Peyer's patch (tissue), 4 donors: ENCODE measurements around the gene GBP6.

ENCODE experiments used
- POLR2A ChIP-seq, 2 donors: fragments of 450-650 bp; IDR thresholded peaks; one replicate each; pipeline ENCODE4 v1.5.1; 2017; ENCODE audit warnings: antibody characterized with exemption in 2 of 2, mild to moderate bottlenecking in 2 of 2, moderate library complexity in 2 of 2
- TF ChIP-seq, protein P1 (sequence below), 6 experiments: fragments of 450-650 bp in 4 of 6; fragments of 200-600 bp in 2 of 6; sonication (generic) in 1 of 6; IDR thresholded peaks; one replicate each; pipeline ENCODE4 v1.5.1; 2017 to 2019; ENCODE audit warnings: antibody characterized with exemption in 6 of 6, mild to moderate bottlenecking in 3 of 6, moderate library complexity in 1 of 6

DNA sequence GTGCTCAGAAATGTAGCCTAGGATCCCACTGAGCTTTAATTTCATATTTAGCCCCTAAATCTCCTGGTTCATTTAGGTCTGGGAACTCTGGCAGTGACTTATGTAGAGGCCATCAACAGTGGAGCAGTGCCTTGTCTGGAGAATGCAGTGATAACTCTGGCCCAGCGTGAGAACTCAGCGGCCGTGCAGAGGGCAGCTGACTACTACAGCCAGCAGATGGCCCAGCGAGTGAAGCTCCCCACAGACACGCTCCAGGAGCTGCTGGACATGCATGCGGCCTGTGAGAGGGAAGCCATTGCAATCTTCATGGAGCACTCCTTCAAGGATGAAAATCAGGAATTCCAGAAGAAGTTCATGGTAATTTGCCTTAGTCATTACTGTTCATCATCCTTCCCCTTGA, 17.8 kb downstream of the GBP6 start:
- TF ChIP-seq, protein P1, sequence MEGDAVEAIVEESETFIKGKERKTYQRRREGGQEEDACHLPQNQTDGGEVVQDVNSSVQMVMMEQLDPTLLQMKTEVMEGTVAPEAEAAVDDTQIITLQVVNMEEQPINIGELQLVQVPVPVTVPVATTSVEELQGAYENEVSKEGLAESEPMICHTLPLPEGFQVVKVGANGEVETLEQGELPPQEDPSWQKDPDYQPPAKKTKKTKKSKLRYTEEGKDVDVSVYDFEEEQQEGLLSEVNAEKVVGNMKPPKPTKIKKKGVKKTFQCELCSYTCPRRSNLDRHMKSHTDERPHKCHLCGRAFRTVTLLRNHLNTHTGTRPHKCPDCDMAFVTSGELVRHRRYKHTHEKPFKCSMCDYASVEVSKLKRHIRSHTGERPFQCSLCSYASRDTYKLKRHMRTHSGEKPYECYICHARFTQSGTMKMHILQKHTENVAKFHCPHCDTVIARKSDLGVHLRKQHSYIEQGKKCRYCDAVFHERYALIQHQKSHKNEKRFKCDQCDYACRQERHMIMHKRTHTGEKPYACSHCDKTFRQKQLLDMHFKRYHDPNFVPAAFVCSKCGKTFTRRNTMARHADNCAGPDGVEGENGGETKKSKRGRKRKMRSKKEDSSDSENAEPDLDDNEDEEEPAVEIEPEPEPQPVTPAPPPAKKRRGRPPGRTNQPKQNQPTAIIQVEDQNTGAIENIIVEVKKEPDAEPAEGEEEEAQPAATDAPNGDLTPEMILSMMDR (IDR thresholded peaks at IDR 0.05), result no peak
- TF ChIP-seq POLR2A (IDR thresholded peaks at IDR 0.05), result no peak
